Endothelial cell of umbilical vein (primary cell): ENCODE measurements around the gene ASIC1. TPM values are rescaled to one million over a fixed set of nuclear protein-coding genes. Genes with fewer than 3 reads are reported as not detected.
A peak's percentile ranks its signal among the peaks of the same experiment; 100 is the strongest.

Experiments used
- Bru-seq: library from RNA; stranded (reverse); fragments of 400-500 nt; gene quantifications from one replicate; lab custom pipeline; 2021; lab: Mats Ljungman, UMichigan
- BruChase-seq, 2 experiments: library from RNA; stranded (reverse); fragments of 400-500 nt; gene quantifications; one replicate each; lab custom pipeline; 2021; lab: Mats Ljungman, UMichigan
- BruUV-seq: library from RNA; stranded (reverse); fragments of 400-500 nt; replicated peaks from 2 replicates; lab custom pipeline; 2021; lab: Mats Ljungman, UMichigan
- CTCF ChIA-PET: fragments of 300-600, 350-600 bp; sonication (Branson Sonifier 250); formaldehyde crosslinking; loops from one replicate; lab custom pipeline; 2021; ENCODE audit warnings: antibody characterized with exemption, inconsistent platforms; lab: Charles Lee
- POLR2A ChIA-PET: fragments of 300-600, 350-600 bp; sonication (Branson Sonifier 250); formaldehyde crosslinking; loops from one replicate; lab custom pipeline; 2021; ENCODE audit warnings: antibody characterized with exemption, inconsistent platforms; lab: Charles Lee
- DNase-seq: peaks from one replicate; pipeline ENCODE4 v3.0.0-alpha.2; 2011; ENCODE audit warnings: low read depth, low spot score
- FAIRE-seq: peaks from 2 replicates; lab custom pipeline; 2011; peaks lifted over from hg19 to GRCh38; lab: Jason Lieb, UNC
- H2AFZ ChIP-seq: 2 replicates; pipeline ENCODE4 v1.6.0; 2012; ENCODE audit warnings: low read depth, low read length, control low read depth, inconsistent platforms
- H3K27ac ChIP-seq: 2 replicates; pipeline ENCODE4 v1.5.1; 2011; ENCODE audit warnings: low read depth, mild to moderate bottlenecking, control low read depth, low read length, moderate library complexity; ENCODE audit not compliant: insufficient read depth
- H3K27me3 ChIP-seq, 2 experiments: 2 replicates each; pipeline versions ENCODE4 v1.6.0 to v1.6.1; 2011; ENCODE audit warnings: low read length in 2 of 2, mixed read lengths in 1 of 2; ENCODE audit not compliant: control insufficient read depth in 2 of 2, insufficient read depth in 2 of 2
- H3K36me3 ChIP-seq, 2 experiments: 2 replicates in 1 of 2; 3 replicates in 1 of 2; pipeline ENCODE4 v1.5.1; 2011; ENCODE audit warnings: low read length in 2 of 2, mild to moderate bottlenecking in 1 of 2, moderate library complexity in 1 of 2; ENCODE audit not compliant: control insufficient read depth in 2 of 2, insufficient read depth in 2 of 2; ENCODE audit errors: extremely low read depth in 1 of 2
- H3K4me1 ChIP-seq: 3 replicates; pipeline ENCODE4 v1.5.1; 2011; ENCODE audit warnings: mild to moderate bottlenecking, low read length; ENCODE audit not compliant: control insufficient read depth, insufficient read depth; ENCODE audit errors: extremely low read depth
- H3K4me2 ChIP-seq: 2 replicates; pipeline ENCODE4 v1.6.1; 2011; ENCODE audit warnings: low read length, control low read depth, mixed read lengths; ENCODE audit not compliant: insufficient read depth
- H3K4me3 ChIP-seq, 3 experiments: fragments of 200-600 bp in 1 of 3; sonication (generic), shearing (Covaris generic) in 1 of 3; replicated peaks in 1 of 3; 2 replicates each; pipeline ENCODE4 v1.5.1; 2011 to 2016; ENCODE audit warnings: control low read depth in 3 of 3, low read length in 3 of 3, mild to moderate bottlenecking in 2 of 3, inconsistent platforms in 1 of 3, low read depth in 1 of 3, moderate library complexity in 1 of 3; ENCODE audit not compliant: insufficient read depth in 1 of 3
- H3K79me2 ChIP-seq: 2 replicates; pipeline ENCODE4 v1.6.0; 2012; ENCODE audit warnings: low read length, inconsistent platforms; ENCODE audit not compliant: control insufficient read depth, insufficient read depth
- H3K9ac ChIP-seq: replicated peaks from 2 replicates; pipeline ENCODE3; 2011; ENCODE audit warnings: low read length, control low read depth; ENCODE audit not compliant: insufficient read depth; ENCODE audit errors: extremely low read depth
- H3K9me1 ChIP-seq: replicated peaks from 3 replicates; pipeline ENCODE4 v1.6.0; 2011; ENCODE audit warnings: mild to moderate bottlenecking, low read length; ENCODE audit not compliant: control insufficient read depth, insufficient read depth; ENCODE audit errors: extremely low read depth
- H3K9me3 ChIP-seq: replicated peaks from 2 replicates; pipeline ENCODE4 v1.5.1; 2012; ENCODE audit warnings: low read length, inconsistent platforms; ENCODE audit not compliant: control insufficient read depth, insufficient read depth
- H4K20me1 ChIP-seq: replicated peaks from 2 replicates; pipeline ENCODE3; 2011; ENCODE audit warnings: mild to moderate bottlenecking, low read length; ENCODE audit not compliant: control insufficient read depth, insufficient read depth; ENCODE audit errors: extremely low read depth
- CTCF ChIP-seq, 2 donors: IDR thresholded peaks; 1 replicate in 1 of 2; 2 replicates in 1 of 2; pipeline ENCODE4 v1.5.1; 2011; ENCODE audit warnings: low read length in 2 of 2, mild to moderate bottlenecking in 2 of 2, moderate library complexity in 2 of 2, control low read depth in 1 of 2, inconsistent platforms in 1 of 2, low read depth in 1 of 2; ENCODE audit not compliant: insufficient read depth in 1 of 2; ENCODE audit errors: extremely low read depth in 1 of 2
- FOS ChIP-seq: IDR thresholded peaks from 2 replicates; pipeline ENCODE4 v1.6.1; 2011; ENCODE audit warnings: mild to moderate bottlenecking, low read length, moderate library complexity, borderline replicate concordance; ENCODE audit not compliant: insufficient read depth
- GATA2 ChIP-seq: IDR thresholded peaks from 2 replicates; pipeline ENCODE4 v1.7.0; 2011; ENCODE audit warnings: low read depth, mild to moderate bottlenecking, moderate library complexity, mixed read lengths, low read length; ENCODE audit not compliant: insufficient read length, insufficient read depth
- MYC ChIP-seq: IDR thresholded peaks from one replicate; pipeline ENCODE4 v1.6.1; 2011; ENCODE audit warnings: mild to moderate bottlenecking, low read depth, low read length
- POLR2AphosphoS5 ChIP-seq: IDR thresholded peaks from 2 replicates; pipeline ENCODE4 v1.6.1; 2012; ENCODE audit warnings: low read depth, mild to moderate bottlenecking, control low read depth, low read length, moderate library complexity; ENCODE audit not compliant: insufficient read depth
- dilution Hi-C: fragments of 300-500 bp; cut with MboI; formaldehyde crosslinking; loops from one replicate; pipeline ENCODE4 v1.15.0; 2019; ENCODE audit warnings: low sequenced_read_pairs; ENCODE audit not compliant: extremely low pct_ligation_motif_present
- intact Hi-C: fragments of 100-400 bp; cut with micrococcal nuclease; formaldehyde crosslinking; loops from one replicate; pipeline ENCODE4 v1.10.0; 2022
- long read RNA-seq: library from polyadenylated mRNA; stranded (forward); transcript quantifications from one replicate; pipeline ENCODE4 v2.0.0, GENCODE V29; 2021
- polyA minus RNA-seq, 3 experiments: library from RNA; depleted of rRNA, polyadenylated mRNA; stranded (reverse); fragments of >200 nt; gene quantifications; 1 replicate in 1 of 3; 2 replicates in 2 of 3; pipeline ENCODE4 v1.2.3, GENCODE V29; 2011
- polyA plus RNA-seq, 4 experiments: library from polyadenylated mRNA; depleted of rRNA in 3 of 4; stranded (reverse) in 3 of 4; unstranded in 1 of 4; fragments of >200 nt; gene quantifications; 2 replicates each; pipeline versions ENCODE4 v1.2.1 to v1.2.3, GENCODE V29; 2011 to 2012; ENCODE audit warnings: missing spikeins in 1 of 4
- total RNA-seq: library from RNA; stranded (reverse); gene quantifications from 2 replicates; pipeline ENCODE4 v1.2.3, GENCODE V29; 2021
- TF ChIP-seq, protein P1 (sequence below): IDR thresholded peaks from 2 replicates; pipeline ENCODE4 v1.6.1; 2011; ENCODE audit not compliant: insufficient read depth, insufficient read length

Gene ASIC1
- total RNA-seq (0.53 and 0.55 TPM in 2 replicates), polyA plus RNA-seq (0.66 and 0.75 TPM in 2 replicates), polyA minus RNA-seq (0.90 and 1.1 TPM in 2 replicates), Bru-seq, nascent RNA (percentile 11 among the genes with signal in this experiment), BruChase-seq, experiment 1, labeled RNA remaining after a 6-hour chase (percentile 12 among the genes with signal in this experiment), BruChase-seq, experiment 2, labeled RNA remaining after a 2-hour chase (percentile 15 among the genes with signal in this experiment)
- polyA plus RNA-seq (2011; cell fraction: cytosol; rRNA removed) = 0.32 and 0.56 TPM in 2 replicates
- polyA plus RNA-seq (2011; cell fraction: nucleus; rRNA removed) = 1.4 and 1.8 TPM in 2 replicates
- polyA plus RNA-seq (2012) = 1.1 and 1.2 TPM in 2 replicates
- 3.4 TPM for polyA minus RNA-seq (2011; cell fraction: cytosol; rRNA and poly(A)+ RNA removed)
- polyA minus RNA-seq (2011; cell fraction: nucleus; rRNA and poly(A)+ RNA removed) = 0.58 and 0.67 TPM in 2 replicates
- long read RNA-seq = 0 reads

DNA sequence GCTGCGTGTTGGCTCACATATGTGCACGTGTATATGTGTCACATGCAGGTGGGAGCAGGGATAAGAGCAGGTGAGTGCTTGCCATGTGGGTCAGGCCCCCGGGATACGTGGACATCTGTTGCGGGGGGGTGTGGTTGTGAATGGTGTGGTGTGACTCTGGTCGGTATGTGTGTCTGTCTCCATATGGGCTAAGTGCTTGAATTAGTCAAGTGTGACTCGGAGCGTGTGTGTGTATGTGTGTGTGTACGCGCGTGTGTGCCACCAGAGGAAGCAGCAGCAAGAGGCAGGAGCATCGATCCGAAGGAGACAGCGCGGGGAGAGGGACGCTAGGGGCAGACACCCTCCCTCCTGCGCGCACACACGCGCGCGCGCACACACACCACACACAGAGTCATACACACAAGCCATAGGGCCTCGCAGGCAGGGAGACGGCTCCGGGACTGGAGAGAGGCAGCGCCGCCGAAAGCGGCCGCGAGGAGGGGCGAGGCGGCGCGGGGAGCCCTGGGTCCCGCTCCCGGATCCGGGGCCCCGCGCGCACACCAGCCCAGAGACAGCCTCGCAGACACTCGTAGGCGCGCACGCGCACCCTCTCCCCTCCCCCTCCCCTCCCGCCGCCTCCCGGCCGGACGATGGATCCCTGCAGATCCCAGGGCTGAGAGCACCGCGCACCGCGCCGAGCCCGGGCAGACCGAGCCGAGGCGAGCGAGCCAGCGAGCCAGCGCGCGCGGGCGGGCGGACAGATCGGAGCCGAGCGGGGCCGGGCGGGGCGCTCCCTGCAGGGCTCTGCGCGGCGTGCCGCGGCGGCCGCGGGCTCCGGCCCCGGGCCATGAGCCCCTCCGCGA lies at the start of gene ASIC1:
ASIC1 (plus strand) TSS at position 597 of the 842 bp plus-strand sequence. CDS start 1,171 bp downstream, outside the sequence.
- ChIA-PET CTCF (interaction anchor here (1.0 to 11.2 kb wide), 14 partner anchors 10 to 191 kb away, joined by 5 to 191 read pairs (median 10); partner anchors contain the start of gene AQP6), POLR2A (no interaction called here)
- no peaks in the 10 kb centered on the region for H3K9me3 ChIP-seq
- no peak within 1 kb of the TSS for H3K9ac ChIP-seq
- intact Hi-C loops (loop anchor here (1.0 to 2.0 kb wide), 5 partner anchors 18 to 280 kb away; no protein-coding TSS in a partner anchor), dilution Hi-C loops (loop anchor here (25.0 kb wide), 1 partner anchor 95 kb away; the partner anchor contains the start of genes AQP2, AQP5 and AQP6)
- DNase-seq (peak; percentile 62), FAIRE-seq (peak; percentile 42)
- H3K36me3 ChIP-seq = no peaks in the 10 kb centered on the region
- TF ChIP-seq, protein P1, sequence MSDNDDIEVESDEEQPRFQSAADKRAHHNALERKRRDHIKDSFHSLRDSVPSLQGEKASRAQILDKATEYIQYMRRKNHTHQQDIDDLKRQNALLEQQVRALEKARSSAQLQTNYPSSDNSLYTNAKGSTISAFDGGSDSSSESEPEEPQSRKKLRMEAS = peak; percentile 18
- TF ChIP-seq POLR2AphosphoS5 (no peak), FOS (no peak), GATA2 (no peak), MYC (no peak), CTCF (IDR thresholded peaks at IDR 0.05; ENCODE audit: extremely low read depth in 1 of 2, insufficient read depth in 1 of 2, low read depth in 1 of 2, low read length in 2 of 2) (peak in 1 of 2 donors; percentile 0)
- peak within 1 kb of the TSS; percentile 17 for H2AFZ ChIP-seq
- no peaks in the 10 kb centered on the region for H3K9me1 ChIP-seq
- H3K4me1 ChIP-seq = peaks cover 5% of the 10 kb centered on the region
- no TSS peak for BruUV-seq
- peak within 1 kb of the TSS; percentile 12 to 52 (median 25) for H3K4me3 ChIP-seq
- peak within 1 kb of the TSS; percentile 49 for H3K4me2 ChIP-seq
- no peaks in the 10 kb centered on the region for H3K79me2 ChIP-seq
- peaks cover 50 to 55% of the 10 kb centered on the region in 2 experiments for H3K27me3 ChIP-seq
- H4K20me1 ChIP-seq = no peaks in the 10 kb centered on the region
- no peak within 1 kb of the TSS for H3K27ac ChIP-seq
